ENCODE measurements around the gene CFAP299.
"Not testable (repeated sequence)": the region's sequence is repeated elsewhere in the genome, so short reads cannot be mapped to it uniquely, and the experiment has no call there.

CFAP299 gene

DNA sequence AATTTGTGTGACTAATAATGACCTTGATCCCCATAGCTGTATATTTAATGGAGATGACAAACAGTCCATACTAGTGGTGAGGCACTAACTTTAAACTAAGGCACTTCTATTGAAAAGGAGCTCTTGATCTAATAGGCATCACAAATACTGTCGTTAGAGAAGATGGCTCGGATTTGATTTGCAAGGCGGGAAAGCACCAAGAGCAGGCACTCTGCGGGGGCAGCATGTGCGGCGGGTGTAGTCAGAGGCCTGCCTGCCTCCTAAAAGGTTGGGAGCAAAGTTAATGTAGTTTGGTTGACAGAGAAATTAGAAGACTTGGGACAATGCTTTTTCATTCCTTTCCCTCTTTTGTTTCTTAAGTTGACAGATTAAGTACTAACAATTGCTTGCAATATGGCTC, 278.8 kb downstream of the CFAP299 start:
- no peak for DNase-seq

DNA sequence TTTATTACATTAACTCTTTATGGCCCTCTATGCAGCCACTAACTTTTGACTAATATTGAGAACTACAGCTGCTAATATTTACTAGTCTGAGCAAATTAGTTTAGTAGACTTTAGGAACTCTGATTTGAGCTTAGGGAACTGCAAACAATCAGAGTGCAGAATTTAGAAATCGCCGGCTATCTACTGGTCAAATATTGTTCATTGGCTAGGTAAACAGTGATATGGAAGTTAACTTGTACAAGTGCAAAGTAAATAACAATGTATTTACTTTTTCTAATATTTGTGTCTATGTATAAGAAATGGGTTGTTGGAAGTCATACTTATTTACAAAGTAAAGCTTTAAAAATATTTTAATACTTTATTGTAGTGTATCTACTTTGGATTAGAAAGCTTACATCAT, 279.6 kb downstream of the CFAP299 start:
- no peak for DNase-seq

- no peak for DNase-seq
Measured at GRCh38 chr4:80619070-80619674, 283.6 kb downstream of the CFAP299 start.

- DNase-seq: no peak
Measured at GRCh38 chr4:80631861-80632260, 296.3 kb downstream of the CFAP299 start.

DNA sequence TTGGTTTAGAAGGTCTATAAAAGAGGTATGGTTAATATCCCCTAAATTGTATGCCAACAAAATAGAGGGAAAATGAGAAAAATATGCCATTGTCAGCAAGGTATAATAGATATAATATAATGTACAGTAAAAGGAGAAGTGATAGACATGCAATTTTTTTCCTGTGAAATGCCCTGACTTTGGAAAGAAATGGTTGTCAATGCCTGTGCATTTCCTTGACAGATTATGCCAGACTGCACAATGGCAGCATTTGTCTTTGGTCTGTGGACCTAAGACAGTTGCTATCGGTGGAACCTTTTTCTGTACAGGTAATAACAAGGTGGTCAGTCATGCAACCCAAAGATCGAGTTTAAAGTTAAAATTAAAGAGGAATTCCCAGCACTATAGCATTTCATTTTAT, 301.7 kb downstream of the CFAP299 start:
- no peak for DNase-seq

GRCh38 chr4:80646061-80646460, 310.5 kb downstream of the CFAP299 start:
- no peak for DNase-seq

DNA sequence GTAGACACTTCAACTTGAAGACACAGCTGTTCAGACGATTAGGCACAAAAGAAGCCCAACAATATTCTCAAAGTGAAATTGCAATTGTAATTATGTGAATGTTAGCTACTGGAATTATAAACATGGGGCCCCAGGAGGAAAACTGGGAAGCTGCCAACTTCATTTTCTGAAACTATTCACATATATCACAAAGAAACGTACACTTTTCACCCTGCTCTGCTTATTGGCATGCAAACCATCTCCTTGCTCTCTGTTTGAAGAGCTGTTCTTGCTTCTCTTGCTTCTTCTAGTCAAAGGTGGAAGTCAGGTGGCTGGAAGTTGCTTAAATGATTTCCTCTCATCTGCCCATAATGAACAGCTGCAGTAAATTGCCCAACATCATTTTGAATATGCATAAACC, 320.1 kb downstream of the CFAP299 start:
- DNase-seq: no peak

GRCh38 chr4:80670118-80670517, 334.6 kb downstream of the CFAP299 start:
- not testable (repeated sequence) for DNase-seq

- DNase-seq: no peak
Measured at GRCh38 chr4:80678413-80678812, 342.9 kb downstream of the CFAP299 start.

- DNase-seq: no peak
Measured at GRCh38 chr4:80680934-80681333, 345.4 kb downstream of the CFAP299 start.

DNA sequence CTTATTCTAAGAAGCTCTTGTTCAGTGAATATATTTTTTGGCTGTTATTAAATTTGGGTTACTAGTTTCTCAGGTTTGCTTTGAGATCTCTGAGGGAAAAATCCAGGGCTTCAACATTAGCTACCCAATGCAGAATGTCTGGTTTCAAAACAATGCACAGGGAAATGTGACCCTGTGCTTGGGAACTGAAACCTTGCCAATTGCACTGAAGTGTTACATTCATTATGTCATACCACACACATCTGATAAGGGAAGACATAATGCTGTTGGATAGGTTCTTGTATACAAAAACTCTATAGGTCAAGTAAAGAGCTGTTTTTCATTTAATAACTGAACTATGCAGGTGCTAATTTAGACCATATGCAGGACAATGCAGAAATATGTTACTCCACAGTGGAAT, 349.7 kb downstream of the CFAP299 start:
- no peak for DNase-seq

GRCh38 chr4:80687736-80688135, 352.2 kb downstream of the CFAP299 start:
- DNase-seq: not testable (repeated sequence)

- no peak for DNase-seq
Measured at GRCh38 chr4:80694171-80694570, 358.6 kb downstream of the CFAP299 start.

GRCh38 chr4:80705311-80705710, 369.8 kb downstream of the CFAP299 start:
- no peak for DNase-seq

DNA sequence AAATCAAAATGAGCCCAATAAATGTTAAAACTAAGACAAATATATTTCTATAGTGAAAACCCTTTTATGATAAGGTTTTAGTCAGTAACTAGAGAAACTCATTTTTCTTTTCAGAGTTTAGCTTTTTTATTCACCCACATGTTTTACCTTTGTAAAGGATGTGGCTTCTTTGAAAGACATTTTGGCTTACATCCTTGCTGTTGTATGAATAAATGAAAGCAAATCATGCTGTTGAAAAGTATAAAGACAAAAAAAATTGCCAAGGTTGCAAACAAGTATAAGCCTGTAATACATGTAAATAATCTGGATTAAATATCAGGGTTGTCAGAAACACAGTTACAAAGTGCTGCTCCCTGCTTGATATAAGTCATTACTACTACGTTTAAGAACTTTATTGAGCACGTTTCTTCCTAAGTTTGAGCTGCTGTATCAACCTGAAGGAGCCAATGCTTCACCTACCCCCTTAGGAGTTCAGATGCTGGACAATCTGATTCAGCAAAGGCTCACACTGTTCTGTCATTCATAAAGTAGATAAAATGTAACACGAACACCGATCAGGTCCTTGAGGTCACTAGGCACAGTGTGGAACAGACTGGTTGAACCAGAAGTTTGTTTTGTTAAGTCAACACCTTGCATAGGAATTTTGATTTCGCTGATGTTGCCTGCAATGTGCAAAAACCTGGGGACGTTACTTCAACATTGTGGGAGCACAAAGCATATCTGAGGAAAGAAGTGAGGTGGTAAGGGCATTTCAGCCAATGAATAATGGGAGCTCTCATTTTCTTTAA, 373.7 kb downstream of the CFAP299 start:
- no peak for DNase-seq

GRCh38 chr4:80710748-80711451, 375.4 kb downstream of the CFAP299 start:
- no peak for DNase-seq

GRCh38 chr4:80711956-80712355, 376.4 kb downstream of the CFAP299 start:
- DNase-seq: no peak

GRCh38 chr4:80713409-80713808, 377.9 kb downstream of the CFAP299 start:
- no peak for DNase-seq

DNA sequence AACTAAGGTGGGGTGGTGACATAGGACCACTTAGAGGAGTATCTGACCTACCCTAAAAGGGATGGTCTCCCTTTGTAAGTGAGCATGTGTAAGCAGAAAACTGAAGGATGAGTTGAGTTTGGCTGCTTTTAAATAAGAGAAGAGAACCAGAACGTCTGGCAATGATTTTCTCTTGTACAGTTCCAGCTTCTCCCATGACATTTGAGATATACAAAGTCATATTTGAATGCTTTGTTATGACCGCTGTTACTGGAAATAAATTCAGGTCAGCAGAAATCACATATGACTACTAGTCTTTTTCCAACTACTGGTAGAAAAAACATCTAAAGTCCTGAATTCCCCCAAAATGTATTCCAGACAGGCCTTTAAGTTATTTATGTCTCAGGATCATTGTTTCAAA, 381.7 kb downstream of the CFAP299 start:
- DNase-seq: no peak

- DNase-seq: no peak
Measured at GRCh38 chr4:80726471-80726870, 390.9 kb downstream of the CFAP299 start.

- DNase-seq: no peak
Measured at GRCh38 chr4:80730158-80730557, 394.6 kb downstream of the CFAP299 start.

DNA sequence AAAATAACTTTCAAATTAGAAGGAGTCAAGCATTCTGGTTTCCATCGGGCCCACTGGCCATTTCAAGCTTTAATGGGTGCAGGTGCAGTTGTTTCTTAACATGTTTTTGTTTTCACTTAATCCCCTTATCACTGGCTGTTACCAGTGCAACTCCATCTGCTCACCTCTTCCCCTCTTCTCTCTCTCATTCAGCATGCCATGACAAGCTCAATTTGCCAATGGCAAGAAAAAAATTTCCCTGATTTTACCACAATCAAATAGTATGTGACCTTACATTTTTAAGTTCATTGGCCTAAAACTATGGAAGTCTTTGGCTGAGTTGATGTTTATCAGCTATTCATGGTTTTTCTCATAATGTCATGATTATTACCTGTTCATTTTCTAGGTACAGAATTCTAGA, 395.9 kb downstream of the CFAP299 start:
- no peak for DNase-seq

DNA sequence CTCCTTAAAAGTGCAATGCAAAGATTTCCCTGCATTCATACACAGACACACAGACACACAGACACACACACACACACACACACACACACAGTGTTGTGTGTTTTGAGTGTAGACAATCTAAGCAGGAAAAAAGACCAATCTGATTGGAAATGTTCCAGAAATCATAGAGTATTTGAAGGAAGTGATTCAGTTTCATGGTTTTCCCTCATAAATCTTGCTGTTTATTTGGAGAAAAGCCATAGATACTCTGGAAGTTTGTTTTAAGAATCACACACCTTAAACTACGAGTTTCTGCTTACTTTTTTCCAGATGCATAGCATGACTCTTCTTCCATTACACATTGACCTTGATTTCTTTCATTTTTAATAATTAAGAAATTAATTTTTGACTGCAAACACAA, 396.5 kb downstream of the CFAP299 start:
- no peak for DNase-seq

DNA sequence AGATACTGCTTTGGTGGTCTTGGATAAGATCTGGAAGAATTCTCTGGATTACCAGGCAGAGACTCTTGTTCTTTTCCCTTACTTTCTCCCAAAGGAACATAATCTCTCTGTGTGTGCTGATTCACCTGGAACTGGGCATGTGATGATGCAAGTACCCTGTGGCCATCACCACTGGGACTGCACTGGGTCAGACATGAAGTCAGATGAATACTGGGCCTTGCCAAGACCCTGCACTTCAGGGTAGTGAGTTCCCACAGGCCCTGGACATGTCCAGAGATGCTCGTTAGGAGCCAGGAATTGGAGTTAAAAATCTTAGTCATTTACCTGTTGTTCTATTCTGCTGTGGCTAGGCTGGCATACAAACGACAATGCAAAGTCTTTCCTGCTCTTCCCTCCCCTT, 404.8 kb downstream of the CFAP299 start:
- no peak for DNase-seq

Measured in NCI-H2081 treated with DMSO at 0.1 percent for 48 hours (cell line).